HepG2 (cell line): ENCODE data around the gene HINT2. TPM values are rescaled to one million over a fixed set of nuclear protein-coding genes. Genes with fewer than 3 reads are reported as not detected.

ENCODE experiments used
- ATAC-seq: fragments of 200-7000 bp; cut with Tn5 transposase; 3 replicates; pipeline ENCODE4 v1.9.1; 2020; ENCODE audit warnings: mild to moderate bottlenecking, moderate library complexity
- BruUV-seq: library from RNA; stranded (reverse); fragments of 400-500 nt; replicated peaks from 2 replicates; lab custom pipeline; 2021; lab: Mats Ljungman, UMichigan
- CTCF ChIA-PET: fragments of 300-600 bp; formaldehyde crosslinking; extraction: SDS; loops from one replicate; lab custom pipeline; 2021; ENCODE audit warnings: low total read pairs, inconsistent platforms, low intra/inter-chr PET ratio; lab: Yijun Ruan, JAX
- POLR2A ChIA-PET: fragments of 350-600 bp; sonication (Branson Sonifier 250); formaldehyde crosslinking; loops from one replicate; lab custom pipeline; 2020; ENCODE audit warnings: antibody characterized with exemption, inconsistent platforms; lab: Yijun Ruan, JAX
- DNase-seq: peaks from one replicate; pipeline ENCODE4 v3.0.0-alpha.2; 2015; ENCODE audit warnings: low spot score
- FAIRE-seq: peaks from 3 replicates; lab custom pipeline; 2011; peaks lifted over from hg19 to GRCh38; lab: Jason Lieb, UNC
- H2AFZ ChIP-seq: one replicate; pipeline ENCODE4 v1.6.1; 2011; ENCODE audit warnings: low read length, inconsistent platforms
- H3K27ac ChIP-seq: fragments of 300-600 bp; 3 replicates; pipeline ENCODE4 v1.8.0; 2011; ENCODE audit warnings: mixed run types, mild to moderate bottlenecking, mixed read lengths, low read length, inconsistent platforms; ENCODE audit not compliant: insufficient read depth; ENCODE audit errors: extremely low read length
- H3K27me3 ChIP-seq, 2 experiments: fragments of 200-600 bp in 1 of 2; 2 replicates in 1 of 2; 3 replicates in 1 of 2; pipeline versions ENCODE4 v1.6.0 to v1.8.0; 2011; ENCODE audit warnings: low read length in 2 of 2, mild to moderate bottlenecking in 2 of 2, moderate library complexity in 2 of 2, inconsistent platforms in 1 of 2; ENCODE audit not compliant: insufficient read depth in 2 of 2, control insufficient read depth in 1 of 2
- H3K36me3 ChIP-seq, 2 experiments: fragments of 200-600 bp in 1 of 2; replicated peaks in 1 of 2; 2 replicates in 1 of 2; 3 replicates in 1 of 2; pipeline versions ENCODE4 v1.5.1 to v1.8.0; 2011; ENCODE audit warnings: low read length in 2 of 2, inconsistent platforms in 1 of 2; ENCODE audit not compliant: insufficient read depth in 2 of 2, control insufficient read depth in 1 of 2
- H3K4me1 ChIP-seq: 2 replicates; pipeline ENCODE4 v1.5.1; 2012; ENCODE audit warnings: low read length, inconsistent platforms; ENCODE audit not compliant: insufficient read depth
- H3K4me2 ChIP-seq: 2 replicates; pipeline ENCODE4 v1.6.0; 2011; ENCODE audit warnings: low read depth, low read length, inconsistent platforms
- H3K4me3 ChIP-seq, 3 experiments: fragments of 200-600 bp in 1 of 3; sonication (generic), shearing (Covaris generic) in 1 of 3; replicated peaks in 1 of 3; 2 replicates each; pipeline ENCODE4 v1.5.1; 2011 to 2016; ENCODE audit warnings: low read length in 3 of 3, inconsistent platforms in 2 of 3, low read depth in 2 of 3, mild to moderate bottlenecking in 2 of 3, control low read depth in 1 of 3, mixed read lengths in 1 of 3; ENCODE audit not compliant: insufficient read depth in 1 of 3
- H3K79me2 ChIP-seq: one replicate; pipeline ENCODE4 v1.6.1; 2011; ENCODE audit warnings: low read length, inconsistent platforms; ENCODE audit not compliant: insufficient read depth
- H3K9ac ChIP-seq: 2 replicates; pipeline ENCODE4 v1.6.0; 2011; ENCODE audit warnings: mild to moderate bottlenecking, low read depth, low read length, inconsistent platforms; ENCODE audit not compliant: insufficient read depth
- H3K9me3 ChIP-seq: 2 replicates; pipeline ENCODE4 v1.5.1; 2012; ENCODE audit warnings: mild to moderate bottlenecking, low read length
- H4K20me1 ChIP-seq: 2 replicates; pipeline ENCODE4 v1.6.0; 2011; ENCODE audit warnings: inconsistent platforms, mild to moderate bottlenecking, low read length, moderate library complexity; ENCODE audit not compliant: insufficient read depth
- ATF5 ChIP-seq: sonication (generic); formaldehyde crosslinking; IDR thresholded peaks from 2 replicates; pipeline ENCODE4 v1.4.0; 2020; ENCODE audit warnings: mild to moderate bottlenecking, low read depth, missing genetic modification reagents
- GFI1 ChIP-seq: sonication (generic); formaldehyde crosslinking; IDR thresholded peaks from 2 replicates; pipeline ENCODE4 v1.5.0; 2020; ENCODE audit warnings: missing genetic modification reagents, mild to moderate bottlenecking, borderline replicate concordance
- NFYB ChIP-seq: sonication (generic); formaldehyde crosslinking; IDR thresholded peaks from 2 replicates; pipeline ENCODE4 v1.4.0; 2020; ENCODE audit warnings: missing genetic modification reagents
- SMAD3 ChIP-seq: sonication (generic); formaldehyde crosslinking; IDR thresholded peaks from 2 replicates; pipeline ENCODE4 v1.4.0; 2020; ENCODE audit warnings: missing genetic modification reagents
- ZNF10 ChIP-seq: sonication (generic); formaldehyde crosslinking; IDR thresholded peaks from 2 replicates; pipeline ENCODE4 v1.4.0; 2020; ENCODE audit warnings: mild to moderate bottlenecking, low read depth, missing genetic modification reagents, borderline replicate concordance
- ZNF275 ChIP-seq: sonication (generic); formaldehyde crosslinking; IDR thresholded peaks from 2 replicates; pipeline ENCODE4 v1.8.0; 2022; ENCODE audit warnings: missing genetic modification reagents, mild to moderate bottlenecking, inconsistent platforms, borderline replicate concordance
- WGBS: methylation state at CpG from one replicate; pipeline ENCODE4 v1.1.6; 2017; ENCODE audit warnings: low lambda C conversion rate; 5-methylcytosine and 5-hydroxymethylcytosine counted together
- in situ Hi-C: cut with HindIII; loops from 2 replicates; pipeline ENCODE4 v1.10.0; 2017; ENCODE audit warnings: low pct_unique_long_range_greater_than_20kb; ENCODE audit not compliant: extremely low pct_ligation_motif_present
- intact Hi-C: fragments of 100-400 bp; cut with micrococcal nuclease; formaldehyde crosslinking; loops from one replicate; pipeline ENCODE4 v1.10.0; 2022; ENCODE audit not compliant: unreplicated experiment
- polyA plus RNA-seq, 8 experiments: library from polyadenylated mRNA; depleted of rRNA in 3 of 8; stranded (reverse) in 7 of 8; unstranded in 1 of 8; fragments of >200 nt; fragmentation: Illumina TruSeq in 4 of 8; extraction: Trizol in 4 of 8; gene quantifications; 2 replicates each; pipeline versions ENCODE4 v1.2.1 to v1.2.3, GENCODE V29; 2011 to 2016; ENCODE audit warnings: low read depth in 4 of 8, missing spikeins in 1 of 8, mixed read lengths in 1 of 8; ENCODE audit not compliant: insufficient read depth in 1 of 8
- total RNA-seq, 5 experiments: library from RNA; depleted of rRNA; stranded (reverse); fragments of >200 nt; fragmentation: Illumina TruSeq; extraction: Trizol; gene quantifications; 2 replicates each; pipeline ENCODE4 v1.2.3, GENCODE V29; 2016; ENCODE audit warnings: low read depth in 1 of 5
- TF ChIP-seq, protein P1 (sequence below): sonication (generic); formaldehyde crosslinking; IDR thresholded peaks from 2 replicates; pipeline ENCODE4 v1.5.1; 2020; ENCODE audit warnings: mild to moderate bottlenecking, missing genetic modification reagents

HINT2 gene
- total and polyA plus RNA-seq, 2 of the 13 experiments (the other 11 are each of a cell fraction or from before 2014, with no cell fraction given) = 37.9 to 56.2 TPM

DNA sequence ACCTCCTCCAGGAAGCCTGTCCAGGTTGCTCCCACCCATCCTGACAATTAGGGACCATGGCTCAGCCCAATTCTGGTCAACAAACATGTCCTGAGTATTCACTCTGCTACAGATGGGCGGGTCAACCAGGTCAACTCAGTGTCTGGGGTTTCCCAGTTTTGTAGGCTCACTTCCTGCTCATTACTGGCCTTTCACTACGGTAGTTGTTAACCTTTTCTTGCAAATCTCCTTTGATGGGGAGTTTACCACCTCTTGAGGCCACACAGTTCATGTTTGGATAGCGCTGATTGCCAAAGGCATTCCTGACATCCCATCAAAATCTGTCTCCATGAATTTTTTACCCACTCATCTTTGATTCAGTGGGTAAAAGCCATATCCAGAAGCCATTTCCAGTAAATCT is 28.0 kb upstream of the HINT2 start:
- ChIA-PET POLR2A (no interaction called here), CTCF (no interaction called here)
- H3K36me3 ChIP-seq = no peaks in the 10 kb centered on the region
- H3K9me3 ChIP-seq = no peaks in the 10 kb centered on the region
- TF ChIP-seq GFI1 (CRISPR knock-in tag) = peak; percentile 74; the same call in 1 of the 2 replicates
- TF ChIP-seq, protein P1, sequence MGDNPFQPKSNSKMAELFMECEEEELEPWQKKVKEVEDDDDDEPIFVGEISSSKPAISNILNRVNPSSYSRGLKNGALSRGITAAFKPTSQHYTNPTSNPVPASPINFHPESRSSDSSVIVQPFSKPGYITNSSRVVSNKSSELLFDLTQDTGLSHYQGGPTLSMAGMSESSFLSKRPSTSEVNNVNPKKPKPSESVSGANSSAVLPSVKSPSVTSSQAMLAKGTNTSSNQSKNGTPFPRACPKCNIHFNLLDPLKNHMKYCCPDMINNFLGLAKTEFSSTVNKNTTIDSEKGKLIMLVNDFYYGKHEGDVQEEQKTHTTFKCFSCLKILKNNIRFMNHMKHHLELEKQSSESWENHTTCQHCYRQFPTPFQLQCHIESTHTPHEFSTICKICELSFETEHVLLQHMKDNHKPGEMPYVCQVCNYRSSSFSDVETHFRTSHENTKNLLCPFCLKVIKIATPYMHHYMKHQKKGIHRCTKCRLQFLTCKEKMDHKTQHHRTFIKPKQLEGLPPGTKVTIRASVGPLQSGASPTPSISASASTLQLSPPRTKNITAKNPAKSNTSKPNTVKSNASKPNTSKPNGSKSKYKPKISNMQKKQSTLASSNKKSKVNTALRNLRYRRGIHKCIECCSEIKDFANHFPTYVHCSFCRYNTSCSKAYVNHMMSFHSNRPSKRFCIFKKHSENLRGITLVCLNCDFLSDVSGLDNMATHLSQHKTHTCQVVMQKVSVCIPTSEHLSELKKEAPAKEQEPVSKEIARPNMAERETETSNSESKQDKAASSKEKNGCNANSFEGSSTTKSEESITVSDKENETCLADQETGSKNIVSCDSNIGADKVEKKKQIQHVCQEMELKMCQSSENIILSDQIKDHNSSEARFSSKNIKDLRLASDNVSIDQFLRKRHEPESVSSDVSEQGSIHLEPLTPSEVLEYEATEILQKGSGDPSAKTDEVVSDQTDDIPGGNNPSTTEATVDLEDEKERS = no peak
- TF ChIP-seq NFYB = no peak
- TF ChIP-seq ATF5 (CRISPR knock-in tag) = no peak
- no peak for TF ChIP-seq ZNF10 (CRISPR knock-in tag)
- no peak for TF ChIP-seq ZNF275 (CRISPR knock-in tag)
- TF ChIP-seq SMAD3 (CRISPR knock-in tag) = no peak
- no peak overlapping the region for H3K4me3 ChIP-seq
- in situ Hi-C loops = no loop called here
- no peak overlapping the region for H3K9ac ChIP-seq
- no peak for FAIRE-seq
- no peak overlapping the region for H3K4me2 ChIP-seq
- H3K27me3 ChIP-seq = no peaks in the 10 kb centered on the region; a peak in 1 of 5 replicates
- no peak overlapping the region for H3K27ac ChIP-seq
- 49% methylated on average over 3 of the region's 3 CpGs for WGBS
- no peaks in the 10 kb centered on the region for H4K20me1 ChIP-seq
- H3K79me2 ChIP-seq = no peaks in the 10 kb centered on the region
- H2AFZ ChIP-seq = no peak overlapping the region
- BruUV-seq = no TSS peak
- no peak for ATAC-seq
- no peak for DNase-seq
- peaks cover under 1% of the 10 kb centered on the region; the same call in 1 of the 2 replicates for H3K4me1 ChIP-seq
- intact Hi-C loops = no loop called here
